Esophagus muscularis mucosa (tissue), 3 donors: ENCODE results near the gene CBX4.

Experiments used
- CTCF ChIP-seq, 3 experiments: fragments of 200-600 bp in 2 of 3; fragments of 450-650 bp in 1 of 3; sonication (generic) in 2 of 3; IDR thresholded peaks; one replicate each; pipeline ENCODE4 v1.5.1; 2017 to 2019; ENCODE audit warnings: antibody characterized with exemption in 3 of 3, mild to moderate bottlenecking in 2 of 3, moderate library complexity in 1 of 3
- POLR2AphosphoS5 ChIP-seq, 2 donors: sonication (generic); formaldehyde crosslinking; IDR thresholded peaks; one replicate each; pipeline ENCODE4 v1.6.1; 2017; ENCODE audit warnings: antibody characterized with exemption in 2 of 2

- TF ChIP-seq CTCF (IDR thresholded peaks at IDR 0.05): no peak
- no peak for TF ChIP-seq POLR2AphosphoS5 (IDR thresholded peaks at IDR 0.05)
These were observed 40.7 kb downstream of the CBX4 start for GRCh38 chr17:79798299-79799173.
